ENCODE measurements around the gene CCDC122. TPM values are rescaled to one million over a fixed set of nuclear protein-coding genes. Genes with fewer than 3 reads are reported as not detected.

Gene CCDC122
- total RNA-seq, 1 experiment from 2014 or later = 5.2 TPM

- POLR2A ChIA-PET = no interaction called here
- TF ChIP-seq REST (IDR thresholded peaks at IDR 0.05; ENCODE audit: insufficient read depth in 1 of 2, low read depth in 2 of 2, low read length in 1 of 2) (no peak), SIN3A (IDR thresholded peaks at IDR 0.05; ENCODE audit: borderline replicate concordance, insufficient read depth, low read depth, low read length) (no peak), CTCF (IDR thresholded peaks at IDR 0.05) (peak; percentile 43)
Measured at GRCh38 chr13:43786766-43787517, 92.6 kb downstream of the CCDC122 start, which contains the start of gene ENOX1. Gene ENOX1, minus strand, starts transcription at chr13:43786972.

GRCh38 chr13:43786472-43786765, 93.1 kb downstream of the CCDC122 start:
- CTCF ChIA-PET = no interaction called here
- Histone ChIP-seq H3K27me3 (ENCODE audit: control insufficient read depth, insufficient read depth, low read length) (peaks cover 2% of the 10 kb centered on the region; the same call in 1 of the 2 replicates), H3K4me1 (ENCODE audit: control insufficient read depth, insufficient read depth, low read length) (peaks cover 3% of the 10 kb centered on the region; the same call in 1 of the 2 replicates), H3K4me3 (ENCODE audit: low read depth in 2 of 2, low read length in 2 of 2) (peak overlapping the region; percentile 48 to 53), H3K9me3 (ENCODE audit: control insufficient read depth, insufficient read depth, low read depth, low read length) (no peaks in the 10 kb centered on the region), H3K27ac (ENCODE audit: low read length) (no peak overlapping the region), H3K36me3 (ENCODE audit: control insufficient read depth, insufficient read depth, low read length) (no peaks in the 10 kb centered on the region)
- in situ Hi-C loops (cut with HindIII; ENCODE audit: low pct_unique_long_range_greater_than_20kb, low sequenced_read_pairs) (no loop called here), intact Hi-C loops (cut with micrococcal nuclease; ENCODE audit: unreplicated experiment) (loop anchor here (10.0 kb wide), 1 partner anchor 702 kb away; no protein-coding TSS in a partner anchor)
- ATAC-seq = no peak
- POLR2A ChIA-PET = no interaction called here
- no peak for TF ChIP-seq CTCF (IDR thresholded peaks at IDR 0.05)
- no peak for TF ChIP-seq POLR2AphosphoS5 (IDR thresholded peaks at IDR 0.05; ENCODE audit: low read depth, low read length)
- no TSS peak for BruUV-seq (replicated peaks)
- no peak for DNase-seq (ENCODE audit: low read depth, low spot score)

More at GRCh38 chr13:43786766-43787517, 92.6 kb downstream of the CCDC122 start, which contains the start of gene ENOX1:
- Histone ChIP-seq H3K4me1 (ENCODE audit: control insufficient read depth, insufficient read depth, low read length) (peaks cover 3% of the 10 kb centered on the region; the same call in 1 of the 2 replicates), H3K27ac (ENCODE audit: low read length) (no peak within 1 kb of the TSS), H3K36me3 (ENCODE audit: control insufficient read depth, insufficient read depth, low read length) (no peaks in the 10 kb centered on the region), H3K9me3 (ENCODE audit: control insufficient read depth, insufficient read depth, low read depth, low read length) (no peaks in the 10 kb centered on the region), H3K4me3 (ENCODE audit: low read depth in 2 of 2, low read length in 2 of 2) (peak within 1 kb of the TSS; percentile 48 to 53), H3K27me3 (ENCODE audit: control insufficient read depth, insufficient read depth, low read length) (peaks cover 2% of the 10 kb centered on the region; the same call in 1 of the 2 replicates)
- no TSS peak for BruUV-seq (replicated peaks)
- in situ Hi-C loops (cut with HindIII; ENCODE audit: low pct_unique_long_range_greater_than_20kb, low sequenced_read_pairs) (no loop called here), intact Hi-C loops (cut with micrococcal nuclease; ENCODE audit: unreplicated experiment) (loop anchor here (10.0 kb wide), 1 partner anchor 702 kb away; no protein-coding TSS in a partner anchor)
- DNase-seq (ENCODE audit: low read depth, low spot score) (no peak), ATAC-seq (peak; percentile 70)
- CTCF ChIA-PET = no interaction called here

Other genes with a start within 250 kb of the CCDC122 start
- gene ENOX1, start 92.8 kb downstream of the CCDC122 start, total RNA-seq (2021; ENCODE audit: unreplicated experiment) = 0.23 TPM
- gene LACC1, start 164 bp upstream of the CCDC122 start, total RNA-seq (2021; ENCODE audit: unreplicated experiment) = 2.1 TPM